A673 (cell line): Measurements from ENCODE around the gene ALDH3B1. TPM values are rescaled to one million over a fixed set of nuclear protein-coding genes. Genes with fewer than 3 reads are reported as not detected.
"Not testable (repeated sequence)": the region's sequence is repeated elsewhere in the genome, so short reads cannot be mapped to it uniquely, and the experiment has no call there.

Experiments used
- Bru-seq: library from RNA; stranded (reverse); fragments of 400-500 nt; gene quantifications from one replicate; lab custom pipeline; 2021; lab: Mats Ljungman, UMichigan
- BruChase-seq, 2 experiments: library from RNA; stranded (reverse); fragments of 400-500 nt; gene quantifications; one replicate each; lab custom pipeline; 2021; lab: Mats Ljungman, UMichigan
- BruUV-seq: library from RNA; stranded (reverse); fragments of 400-500 nt; replicated peaks from 2 replicates; lab custom pipeline; 2021; lab: Mats Ljungman, UMichigan
- CTCF ChIA-PET: fragments of 300-600 bp; sonication (Branson Sonifier 250); formaldehyde crosslinking; loops from one replicate; lab custom pipeline; 2022; ENCODE audit warnings: antibody characterized with exemption; lab: Charles Lee
- POLR2A ChIA-PET: fragments of 300-600 bp; sonication (Branson Sonifier 250); formaldehyde crosslinking; loops from one replicate; lab custom pipeline; 2022; ENCODE audit warnings: antibody characterized with exemption; ENCODE audit not compliant: low non-redundant PET; lab: Charles Lee
- DNase-seq: peaks from one replicate; pipeline ENCODE4 v3.0.0-alpha.2; 2015; ENCODE audit warnings: low spot score
- H3K27ac ChIP-seq: fragments of 200-600 bp; sonication (generic); 2 replicates; pipeline ENCODE4 v1.5.1; 2016; ENCODE audit warnings: mixed run types, low read depth, mild to moderate bottlenecking, mixed read lengths, antibody characterized with exemption, low read length; ENCODE audit not compliant: poor library complexity, severe bottlenecking
- H3K27me3 ChIP-seq: fragments of 200-600 bp; sonication (generic); replicated peaks from 2 replicates; pipeline ENCODE4 v1.6.1; 2017; ENCODE audit warnings: mixed run types, low read depth, mild to moderate bottlenecking, mixed read lengths, antibody characterized with exemption, low read length; ENCODE audit not compliant: insufficient read depth, poor library complexity
- H3K36me3 ChIP-seq: fragments of 200-600 bp; sonication (generic); 2 replicates; pipeline ENCODE4 v1.6.1; 2016; ENCODE audit warnings: mixed run types, mild to moderate bottlenecking, mixed read lengths, antibody characterized with exemption, low read length; ENCODE audit not compliant: insufficient read depth, poor library complexity, severe bottlenecking
- H3K4me1 ChIP-seq: fragments of 200-600 bp; sonication (generic); 2 replicates; pipeline ENCODE4 v1.6.1; 2017; ENCODE audit warnings: mixed run types, mild to moderate bottlenecking, mixed read lengths, antibody characterized with exemption, low read length; ENCODE audit not compliant: insufficient read depth, poor library complexity, severe bottlenecking
- H3K4me3 ChIP-seq: fragments of 200-600 bp; sonication (generic); 2 replicates; pipeline ENCODE4 v1.5.1; 2016; ENCODE audit warnings: low read depth, mixed run types, mild to moderate bottlenecking, mixed read lengths, low read length; ENCODE audit not compliant: poor library complexity, severe bottlenecking
- H3K9me3 ChIP-seq: fragments of 200-600 bp; sonication (generic); 2 replicates; pipeline ENCODE4 v1.6.1; 2016; ENCODE audit warnings: mixed run types, low read depth, mild to moderate bottlenecking, mixed read lengths, antibody characterized with exemption, low read length; ENCODE audit not compliant: poor library complexity, severe bottlenecking
- CTCF ChIP-seq: fragments of 300-800, 200-600 bp; sonication (generic); conservative IDR thresholded peaks from 2 replicates; pipeline ENCODE4 v1.5.1; 2017; ENCODE audit warnings: low read depth, mild to moderate bottlenecking, antibody characterized with exemption, low read length, moderate library complexity, mixed read lengths
- EZH2 ChIP-seq: fragments of 200-600 bp; sonication (generic); IDR thresholded peaks from 2 replicates; pipeline ENCODE4 v1.6.1; 2017; ENCODE audit warnings: borderline replicate concordance, low read depth, mild to moderate bottlenecking, mixed read lengths, antibody characterized with exemption, low read length; ENCODE audit not compliant: poor library complexity, severe bottlenecking
- intact Hi-C: fragments of 100-400 bp; cut with micrococcal nuclease; formaldehyde crosslinking; loops from one replicate; pipeline ENCODE4 v1.10.0; 2022; ENCODE audit not compliant: unreplicated experiment
- long read RNA-seq: library from polyadenylated mRNA; stranded (forward); transcript quantifications from one replicate; pipeline ENCODE4 v2.0.0, GENCODE V29; 2022
- total RNA-seq: library from RNA; stranded (reverse); gene quantifications from 2 replicates; pipeline ENCODE4 v1.2.3, GENCODE V29; 2021

ALDH3B1 gene
- total RNA-seq (not detected in 2 replicates), Bru-seq, nascent RNA (percentile 7 among the genes with signal in this experiment), BruChase-seq, experiment 1, labeled RNA remaining after a 2-hour chase (not detected), BruChase-seq, experiment 2, labeled RNA remaining after a 6-hour chase (not detected)
- long read RNA-seq, partial matches to known transcripts, result 0 of 3 reads
- long read RNA-seq, other reads (novel, unspliced or antisense), result 3 of 3 reads

GRCh38 chr11:68010090-68011041 lies at the start of gene ALDH3B1:
Gene ALDH3B1, plus strand, starts transcription at chr11:68010327. Its CDS starts 4,971 bp downstream, at chr11:68015298.
- Histone ChIP-seq H3K27me3 (no peaks in the 10 kb centered on the region), H3K4me1 (no peaks in the 10 kb centered on the region), H3K4me3 (no peak within 1 kb of the TSS), H3K9me3 (no peaks in the 10 kb centered on the region), H3K27ac (no peak within 1 kb of the TSS), H3K36me3 (no peaks in the 10 kb centered on the region)
- CTCF ChIA-PET, result no interaction called here
- POLR2A ChIA-PET, result no interaction called here
- no peak for DNase-seq
- no peak for TF ChIP-seq CTCF
- TF ChIP-seq EZH2, result no peak
- BruUV-seq, result no TSS peak
- intact Hi-C loops, result no loop called here

- DNase-seq, H3K4me3 ChIP-seq, POLR2A ChIA-PET, H3K27ac ChIP-seq, H3K36me3 ChIP-seq, CTCF ChIA-PET, H3K4me1 ChIP-seq, intact Hi-C loops, BruUV-seq, H3K27me3 ChIP-seq, H3K9me3 ChIP-seq: not testable (repeated sequence)
Observed at GRCh38 chr11:67963217-67963616, 46.9 kb upstream of the ALDH3B1 start.

- H3K27me3 ChIP-seq, BruUV-seq, intact Hi-C loops, CTCF ChIA-PET, H3K9me3 ChIP-seq, H3K4me3 ChIP-seq, H3K27ac ChIP-seq, H3K36me3 ChIP-seq, H3K4me1 ChIP-seq, POLR2A ChIA-PET, DNase-seq: not testable (repeated sequence)
Observed at GRCh38 chr11:67963879-67964278, 46.2 kb upstream of the ALDH3B1 start.

DNA sequence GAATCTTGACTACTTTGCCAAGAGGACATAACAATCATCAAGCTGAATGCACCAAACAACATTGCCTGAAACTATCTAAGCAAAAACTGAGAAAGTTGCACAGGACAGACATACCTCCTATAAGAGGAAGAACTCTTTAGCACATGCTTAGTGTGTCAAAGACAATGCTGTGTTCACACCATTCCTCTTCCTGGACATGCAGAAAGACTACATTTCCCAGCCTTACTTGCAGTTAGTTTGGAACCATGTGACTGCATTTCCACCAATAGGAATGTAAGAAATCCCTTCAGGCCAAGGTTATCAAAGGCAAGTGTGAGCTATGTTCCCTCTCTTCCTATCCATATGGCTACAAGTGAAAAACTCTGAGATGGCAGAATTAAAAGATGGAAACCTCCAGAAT lies 45.4 kb upstream of the ALDH3B1 start:
- H3K27ac ChIP-seq, H3K4me3 ChIP-seq, BruUV-seq, H3K9me3 ChIP-seq, H3K4me1 ChIP-seq, H3K27me3 ChIP-seq, intact Hi-C loops, DNase-seq, POLR2A ChIA-PET, H3K36me3 ChIP-seq: not testable (repeated sequence)
- CTCF ChIA-PET, result interaction anchor here (0.7 kb wide), 1 partner anchor 9 kb away, joined by 8 read pairs; no protein-coding TSS in a partner anchor

GRCh38 chr11:67965830-67966348 lies 44.2 kb upstream of the ALDH3B1 start:
- H3K27ac ChIP-seq, H3K36me3 ChIP-seq, H3K4me3 ChIP-seq, H3K27me3 ChIP-seq, DNase-seq, CTCF ChIA-PET, POLR2A ChIA-PET, BruUV-seq, H3K9me3 ChIP-seq, H3K4me1 ChIP-seq, intact Hi-C loops: not testable (repeated sequence)

GRCh38 chr11:67974746-67975145 lies 35.4 kb upstream of the ALDH3B1 start:
- H3K36me3 ChIP-seq, POLR2A ChIA-PET, intact Hi-C loops, H3K9me3 ChIP-seq, CTCF ChIA-PET, DNase-seq, BruUV-seq, H3K4me3 ChIP-seq, H3K27ac ChIP-seq, H3K4me1 ChIP-seq, H3K27me3 ChIP-seq: not testable (repeated sequence)
